ENCODE measurements around the gene GBP1. TPM values are rescaled to one million over a fixed set of nuclear protein-coding genes. Genes with fewer than 3 reads are reported as not detected.

GBP1 gene
- total and polyA plus RNA-seq, 2 experiments from 2014 or later: 12.0 to 18.9 TPM

GRCh38 chr1:89043940-89044339 is 21.1 kb downstream of the GBP1 start:
- no peaks in the 10 kb centered on the region for H3K27me3 ChIP-seq
- TF ChIP-seq EZH2 (IDR thresholded peaks at IDR 0.05; ENCODE audit: borderline replicate concordance) (no peak), EZH2phosphoT487 (IDR thresholded peaks at IDR 0.05; ENCODE audit: low read depth, severe bottlenecking, unreplicated experiment) (no peak)
- TF ChIP-seq, protein P1, sequence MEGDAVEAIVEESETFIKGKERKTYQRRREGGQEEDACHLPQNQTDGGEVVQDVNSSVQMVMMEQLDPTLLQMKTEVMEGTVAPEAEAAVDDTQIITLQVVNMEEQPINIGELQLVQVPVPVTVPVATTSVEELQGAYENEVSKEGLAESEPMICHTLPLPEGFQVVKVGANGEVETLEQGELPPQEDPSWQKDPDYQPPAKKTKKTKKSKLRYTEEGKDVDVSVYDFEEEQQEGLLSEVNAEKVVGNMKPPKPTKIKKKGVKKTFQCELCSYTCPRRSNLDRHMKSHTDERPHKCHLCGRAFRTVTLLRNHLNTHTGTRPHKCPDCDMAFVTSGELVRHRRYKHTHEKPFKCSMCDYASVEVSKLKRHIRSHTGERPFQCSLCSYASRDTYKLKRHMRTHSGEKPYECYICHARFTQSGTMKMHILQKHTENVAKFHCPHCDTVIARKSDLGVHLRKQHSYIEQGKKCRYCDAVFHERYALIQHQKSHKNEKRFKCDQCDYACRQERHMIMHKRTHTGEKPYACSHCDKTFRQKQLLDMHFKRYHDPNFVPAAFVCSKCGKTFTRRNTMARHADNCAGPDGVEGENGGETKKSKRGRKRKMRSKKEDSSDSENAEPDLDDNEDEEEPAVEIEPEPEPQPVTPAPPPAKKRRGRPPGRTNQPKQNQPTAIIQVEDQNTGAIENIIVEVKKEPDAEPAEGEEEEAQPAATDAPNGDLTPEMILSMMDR (IDR thresholded peaks at IDR 0.05; ENCODE audit: poor library complexity): no peak
- H3K79me2 ChIP-seq: no peaks in the 10 kb centered on the region
- H4K20me1 ChIP-seq (ENCODE audit: insufficient read depth, poor library complexity, severe bottlenecking): no peaks in the 10 kb centered on the region
- H2AFZ ChIP-seq: no peak overlapping the region
- no peak overlapping the region for H3K4me2 ChIP-seq
- no peak overlapping the region for H3K4me3 ChIP-seq
- no peak for DNase-seq (ENCODE audit: low spot score)
- peaks cover 10% of the 10 kb centered on the region for H3K4me1 ChIP-seq (ENCODE audit: insufficient read depth)
- 79% methylated on average over 5 of the region's 5 CpGs for WGBS (ENCODE audit: low lambda C conversion rate, missing lambda C conversion rate)
- H3K9me3 ChIP-seq (ENCODE audit: low read depth): no peaks in the 10 kb centered on the region
- H3K9me2 ChIP-seq (replicated peaks; ENCODE audit: insufficient read depth): no peaks in the 10 kb centered on the region
- H3K27ac ChIP-seq: peak overlapping the region; percentile 52
- H3K36me3 ChIP-seq (replicated peaks; ENCODE audit: insufficient read depth, low read depth): no peaks in the 10 kb centered on the region

DNA sequence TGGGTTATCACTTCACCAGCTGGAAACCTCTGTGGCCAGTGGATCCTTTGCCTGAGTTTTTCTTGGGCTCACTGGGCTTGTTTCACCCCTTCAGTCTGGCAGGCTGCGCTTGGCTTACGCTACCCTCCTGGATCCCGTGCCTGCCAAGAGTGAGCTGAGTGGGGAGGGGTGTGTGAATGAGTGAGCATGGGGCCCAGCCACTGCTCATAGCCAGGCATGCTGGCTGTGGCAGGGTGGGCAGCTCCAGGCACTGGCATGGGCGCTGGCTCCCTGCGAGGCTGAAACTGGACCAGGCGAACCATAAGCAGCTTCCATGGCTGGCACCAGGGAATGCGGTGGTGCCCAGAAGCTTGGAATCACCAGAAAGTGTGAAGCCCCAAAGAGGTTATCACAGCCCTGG is 22.5 kb downstream of the GBP1 start:
- Histone ChIP-seq H2AFZ (no peak overlapping the region), H3K27me3 (no peaks in the 10 kb centered on the region), H3K4me3 (no peak overlapping the region), H3K9me3 (ENCODE audit: low read depth) (no peaks in the 10 kb centered on the region), H3K4me1 (ENCODE audit: insufficient read depth) (peaks cover 10% of the 10 kb centered on the region), H3K36me3 (replicated peaks; ENCODE audit: insufficient read depth, low read depth) (no peaks in the 10 kb centered on the region), H4K20me1 (ENCODE audit: insufficient read depth, poor library complexity, severe bottlenecking) (no peaks in the 10 kb centered on the region), H3K9me2 (replicated peaks; ENCODE audit: insufficient read depth) (no peaks in the 10 kb centered on the region), H3K27ac (no peak overlapping the region), H3K4me2 (no peak overlapping the region), H3K79me2 (no peaks in the 10 kb centered on the region)
- TF ChIP-seq, protein P1 (IDR thresholded peaks at IDR 0.05; ENCODE audit: poor library complexity): no peak
- no peak for TF ChIP-seq EZH2phosphoT487 (IDR thresholded peaks at IDR 0.05; ENCODE audit: low read depth, severe bottlenecking, unreplicated experiment)
- no peak for TF ChIP-seq EZH2 (IDR thresholded peaks at IDR 0.05; ENCODE audit: borderline replicate concordance)
- 94% methylated on average over 7 of the region's 7 CpGs for whole genome bisulfite sequencing (ENCODE audit: low lambda C conversion rate, missing lambda C conversion rate)
- no peak for DNase-seq (ENCODE audit: low spot score)

DNA sequence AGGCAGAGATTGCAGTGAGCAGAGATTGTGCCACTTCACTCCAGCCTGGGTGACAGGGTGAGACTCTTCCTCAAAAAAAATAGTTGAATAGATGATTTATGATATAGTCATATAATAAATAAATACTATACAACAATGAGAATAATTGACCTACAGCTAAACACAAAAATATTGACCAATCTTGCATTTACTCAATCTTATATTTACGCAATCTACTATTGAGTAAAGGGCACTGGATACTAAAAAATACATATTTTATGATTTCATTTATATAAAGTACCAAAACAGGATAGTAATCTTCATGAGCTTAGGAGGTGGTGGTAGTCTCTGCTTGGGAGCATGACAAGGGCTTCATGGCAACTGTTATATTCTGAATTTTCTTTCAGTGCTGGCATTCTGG is 23.3 kb downstream of the GBP1 start:
- Histone ChIP-seq H3K4me3 (no peak overlapping the region), H3K4me1 (ENCODE audit: insufficient read depth) (peaks cover 10% of the 10 kb centered on the region), H3K9me3 (ENCODE audit: low read depth) (no peaks in the 10 kb centered on the region), H2AFZ (no peak overlapping the region), H3K4me2 (no peak overlapping the region), H3K36me3 (replicated peaks; ENCODE audit: insufficient read depth, low read depth) (no peaks in the 10 kb centered on the region), H4K20me1 (ENCODE audit: insufficient read depth, poor library complexity, severe bottlenecking) (no peaks in the 10 kb centered on the region), H3K27ac (no peak overlapping the region), H3K27me3 (no peaks in the 10 kb centered on the region), H3K79me2 (no peaks in the 10 kb centered on the region), H3K9me2 (replicated peaks; ENCODE audit: insufficient read depth) (no peaks in the 10 kb centered on the region)
- no peak for DNase-seq (ENCODE audit: low spot score)
- WGBS (ENCODE audit: low lambda C conversion rate, missing lambda C conversion rate): 94% methylated on average over 1 of the region's 1 CpG
- TF ChIP-seq EZH2phosphoT487 (IDR thresholded peaks at IDR 0.05; ENCODE audit: low read depth, severe bottlenecking, unreplicated experiment): no peak
- no peak for TF ChIP-seq EZH2 (IDR thresholded peaks at IDR 0.05; ENCODE audit: borderline replicate concordance)
- TF ChIP-seq, protein P1 (IDR thresholded peaks at IDR 0.05; ENCODE audit: poor library complexity): no peak
